ENCODE measurements around the gene BMS1. TPM values are rescaled to one million over a fixed set of nuclear protein-coding genes. Genes with fewer than 3 reads are reported as not detected.

BMS1 gene
- polyA plus RNA-seq, 1 of the 3 experiments (the other 2 are of a cell fraction): 4.9 TPM

DNA sequence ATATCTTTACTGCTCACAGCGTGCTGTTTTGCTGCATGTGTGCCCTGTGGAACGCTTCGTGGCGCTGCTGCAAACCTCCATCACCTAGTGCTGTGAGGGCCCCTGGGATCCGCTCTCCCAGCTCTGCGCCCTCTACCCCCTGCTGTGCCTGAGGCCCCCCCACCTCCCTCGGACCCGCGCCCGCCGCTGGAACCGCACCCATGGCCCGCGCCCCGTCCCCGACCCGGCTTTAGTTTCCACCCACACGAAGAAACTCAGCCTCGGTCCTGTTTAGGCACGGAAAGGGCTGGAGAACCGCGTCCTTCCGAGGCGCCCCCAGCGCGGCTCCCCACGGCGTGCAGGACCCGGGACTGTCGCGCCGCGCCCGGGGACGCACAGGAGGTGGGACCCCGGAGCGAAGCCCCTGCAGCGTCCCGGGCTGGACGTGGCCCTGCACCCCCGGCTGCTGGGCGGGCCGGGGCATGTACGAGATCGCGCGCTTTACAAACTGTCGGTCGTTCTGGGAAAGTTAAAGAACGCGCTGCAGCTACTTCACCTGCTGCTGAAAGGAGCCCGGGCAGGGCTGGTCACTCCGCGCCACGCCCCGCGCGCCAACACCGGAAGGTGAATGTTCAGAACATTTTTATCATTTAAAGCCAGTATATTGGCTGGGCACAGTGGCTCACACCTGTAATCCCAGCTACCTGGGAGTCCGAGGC lies 54.3 kb downstream of the BMS1 start:
- Histone ChIP-seq H3K9me2 (no peaks in the 10 kb centered on the region), H3K9ac (no peak overlapping the region)
- CTCF ChIA-PET: interaction anchor here (0.6 to 2.7 kb wide), 9 partner anchors 13 to 369 kb away, joined by 3 to 9 read pairs (median 3); no protein-coding TSS in a partner anchor
- peak; percentile 16; the same call in 1 of the 2 replicates for TF ChIP-seq SMC3 (IDR thresholded peaks at IDR 0.05; ENCODE audit: low read depth, low read length)
- no peak for TF ChIP-seq TCF12 (IDR thresholded peaks at IDR 0.05)
- no peak for TF ChIP-seq FOXM1 (IDR thresholded peaks at IDR 0.05; ENCODE audit: low read depth)
- no peak for TF ChIP-seq EZH2phosphoT487 (IDR thresholded peaks at IDR 0.05; ENCODE audit: borderline replicate concordance, low read depth)
- no peak for TF ChIP-seq RXRA (IDR thresholded peaks at IDR 0.05; ENCODE audit: borderline replicate concordance, low read depth)
- TF ChIP-seq, protein P1, sequence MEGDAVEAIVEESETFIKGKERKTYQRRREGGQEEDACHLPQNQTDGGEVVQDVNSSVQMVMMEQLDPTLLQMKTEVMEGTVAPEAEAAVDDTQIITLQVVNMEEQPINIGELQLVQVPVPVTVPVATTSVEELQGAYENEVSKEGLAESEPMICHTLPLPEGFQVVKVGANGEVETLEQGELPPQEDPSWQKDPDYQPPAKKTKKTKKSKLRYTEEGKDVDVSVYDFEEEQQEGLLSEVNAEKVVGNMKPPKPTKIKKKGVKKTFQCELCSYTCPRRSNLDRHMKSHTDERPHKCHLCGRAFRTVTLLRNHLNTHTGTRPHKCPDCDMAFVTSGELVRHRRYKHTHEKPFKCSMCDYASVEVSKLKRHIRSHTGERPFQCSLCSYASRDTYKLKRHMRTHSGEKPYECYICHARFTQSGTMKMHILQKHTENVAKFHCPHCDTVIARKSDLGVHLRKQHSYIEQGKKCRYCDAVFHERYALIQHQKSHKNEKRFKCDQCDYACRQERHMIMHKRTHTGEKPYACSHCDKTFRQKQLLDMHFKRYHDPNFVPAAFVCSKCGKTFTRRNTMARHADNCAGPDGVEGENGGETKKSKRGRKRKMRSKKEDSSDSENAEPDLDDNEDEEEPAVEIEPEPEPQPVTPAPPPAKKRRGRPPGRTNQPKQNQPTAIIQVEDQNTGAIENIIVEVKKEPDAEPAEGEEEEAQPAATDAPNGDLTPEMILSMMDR (IDR thresholded peaks at IDR 0.05): peak; percentile 13; the same call in 1 of the 2 replicates
- TF ChIP-seq MXI1 (IDR thresholded peaks at IDR 0.05; ENCODE audit: low read depth, low read length): peak; percentile 42; the same call in 1 of the 2 replicates
- no peak for TF ChIP-seq RCOR1 (IDR thresholded peaks at IDR 0.05; ENCODE audit: low read length)
- TF ChIP-seq RFX5 (IDR thresholded peaks at IDR 0.05; ENCODE audit: low read length): no peak
- TF ChIP-seq MEF2A (IDR thresholded peaks at IDR 0.05; ENCODE audit: borderline replicate concordance, low read depth): no peak
- TF ChIP-seq EP300 (IDR thresholded peaks at IDR 0.05; ENCODE audit: borderline replicate concordance in 1 of 2, low read depth in 1 of 2, low read length in 1 of 2): no peak
- TF ChIP-seq, protein P2, sequence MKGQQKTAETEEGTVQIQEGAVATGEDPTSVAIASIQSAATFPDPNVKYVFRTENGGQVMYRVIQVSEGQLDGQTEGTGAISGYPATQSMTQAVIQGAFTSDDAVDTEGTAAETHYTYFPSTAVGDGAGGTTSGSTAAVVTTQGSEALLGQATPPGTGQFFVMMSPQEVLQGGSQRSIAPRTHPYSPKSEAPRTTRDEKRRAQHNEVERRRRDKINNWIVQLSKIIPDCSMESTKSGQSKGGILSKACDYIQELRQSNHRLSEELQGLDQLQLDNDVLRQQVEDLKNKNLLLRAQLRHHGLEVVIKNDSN (IDR thresholded peaks at IDR 0.05; ENCODE audit: borderline replicate concordance, low read depth): no peak
- TF ChIP-seq GATA2 (CRISPR knock-in tag; IDR thresholded peaks at IDR 0.05): no peak
- TF ChIP-seq, protein P3, sequence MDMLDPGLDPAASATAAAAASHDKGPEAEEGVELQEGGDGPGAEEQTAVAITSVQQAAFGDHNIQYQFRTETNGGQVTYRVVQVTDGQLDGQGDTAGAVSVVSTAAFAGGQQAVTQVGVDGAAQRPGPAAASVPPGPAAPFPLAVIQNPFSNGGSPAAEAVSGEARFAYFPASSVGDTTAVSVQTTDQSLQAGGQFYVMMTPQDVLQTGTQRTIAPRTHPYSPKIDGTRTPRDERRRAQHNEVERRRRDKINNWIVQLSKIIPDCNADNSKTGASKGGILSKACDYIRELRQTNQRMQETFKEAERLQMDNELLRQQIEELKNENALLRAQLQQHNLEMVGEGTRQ (IDR thresholded peaks at IDR 0.05; ENCODE audit: borderline replicate concordance, low read depth, low read length): no peak
- TF ChIP-seq, protein P4, sequence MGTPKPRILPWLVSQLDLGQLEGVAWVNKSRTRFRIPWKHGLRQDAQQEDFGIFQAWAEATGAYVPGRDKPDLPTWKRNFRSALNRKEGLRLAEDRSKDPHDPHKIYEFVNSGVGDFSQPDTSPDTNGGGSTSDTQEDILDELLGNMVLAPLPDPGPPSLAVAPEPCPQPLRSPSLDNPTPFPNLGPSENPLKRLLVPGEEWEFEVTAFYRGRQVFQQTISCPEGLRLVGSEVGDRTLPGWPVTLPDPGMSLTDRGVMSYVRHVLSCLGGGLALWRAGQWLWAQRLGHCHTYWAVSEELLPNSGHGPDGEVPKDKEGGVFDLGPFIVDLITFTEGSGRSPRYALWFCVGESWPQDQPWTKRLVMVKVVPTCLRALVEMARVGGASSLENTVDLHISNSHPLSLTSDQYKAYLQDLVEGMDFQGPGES (IDR thresholded peaks at IDR 0.05; ENCODE audit: low read depth, low read length): no peak
- TF ChIP-seq, protein P5, sequence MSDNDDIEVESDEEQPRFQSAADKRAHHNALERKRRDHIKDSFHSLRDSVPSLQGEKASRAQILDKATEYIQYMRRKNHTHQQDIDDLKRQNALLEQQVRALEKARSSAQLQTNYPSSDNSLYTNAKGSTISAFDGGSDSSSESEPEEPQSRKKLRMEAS (IDR thresholded peaks at IDR 0.05; ENCODE audit: low read depth): no peak
- no peak for TF ChIP-seq NRF1 (IDR thresholded peaks at IDR 0.05; ENCODE audit: low read depth, low read length)
- no peak for TF ChIP-seq TAF1 (IDR thresholded peaks at IDR 0.05; ENCODE audit: borderline replicate concordance, low read depth, low read length)
- no peak for TF ChIP-seq SIN3A (IDR thresholded peaks at IDR 0.05; ENCODE audit: borderline replicate concordance, low read depth, low read length)
- TF ChIP-seq NFIC (IDR thresholded peaks at IDR 0.05; ENCODE audit: borderline replicate concordance): no peak
- TF ChIP-seq TEAD4 (IDR thresholded peaks at IDR 0.05; ENCODE audit: borderline replicate concordance, insufficient read depth): no peak
- TF ChIP-seq, protein P6, sequence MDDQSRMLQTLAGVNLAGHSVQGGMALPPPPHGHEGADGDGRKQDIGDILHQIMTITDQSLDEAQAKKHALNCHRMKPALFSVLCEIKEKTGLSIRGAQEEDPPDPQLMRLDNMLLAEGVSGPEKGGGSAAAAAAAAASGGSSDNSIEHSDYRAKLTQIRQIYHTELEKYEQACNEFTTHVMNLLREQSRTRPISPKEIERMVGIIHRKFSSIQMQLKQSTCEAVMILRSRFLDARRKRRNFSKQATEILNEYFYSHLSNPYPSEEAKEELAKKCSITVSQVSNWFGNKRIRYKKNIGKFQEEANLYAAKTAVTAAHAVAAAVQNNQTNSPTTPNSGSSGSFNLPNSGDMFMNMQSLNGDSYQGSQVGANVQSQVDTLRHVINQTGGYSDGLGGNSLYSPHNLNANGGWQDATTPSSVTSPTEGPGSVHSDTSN (IDR thresholded peaks at IDR 0.05): no peak
- TF ChIP-seq GABPA (IDR thresholded peaks at IDR 0.05; ENCODE audit: low read depth): no peak
- TF ChIP-seq, protein P7, sequence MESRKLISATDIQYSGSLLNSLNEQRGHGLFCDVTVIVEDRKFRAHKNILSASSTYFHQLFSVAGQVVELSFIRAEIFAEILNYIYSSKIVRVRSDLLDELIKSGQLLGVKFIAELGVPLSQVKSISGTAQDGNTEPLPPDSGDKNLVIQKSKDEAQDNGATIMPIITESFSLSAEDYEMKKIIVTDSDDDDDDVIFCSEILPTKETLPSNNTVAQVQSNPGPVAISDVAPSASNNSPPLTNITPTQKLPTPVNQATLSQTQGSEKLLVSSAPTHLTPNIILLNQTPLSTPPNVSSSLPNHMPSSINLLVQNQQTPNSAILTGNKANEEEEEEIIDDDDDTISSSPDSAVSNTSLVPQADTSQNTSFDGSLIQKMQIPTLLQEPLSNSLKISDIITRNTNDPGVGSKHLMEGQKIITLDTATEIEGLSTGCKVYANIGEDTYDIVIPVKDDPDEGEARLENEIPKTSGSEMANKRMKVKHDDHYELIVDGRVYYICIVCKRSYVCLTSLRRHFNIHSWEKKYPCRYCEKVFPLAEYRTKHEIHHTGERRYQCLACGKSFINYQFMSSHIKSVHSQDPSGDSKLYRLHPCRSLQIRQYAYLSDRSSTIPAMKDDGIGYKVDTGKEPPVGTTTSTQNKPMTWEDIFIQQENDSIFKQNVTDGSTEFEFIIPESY (IDR thresholded peaks at IDR 0.05; ENCODE audit: borderline replicate concordance, low read depth): no peak
- no peak for TF ChIP-seq FOSL2 (IDR thresholded peaks at IDR 0.05; ENCODE audit: borderline replicate concordance, low read depth)
- no peak for TF ChIP-seq ELF1 (IDR thresholded peaks at IDR 0.05)

More for the DNA sequence above, 54.3 kb downstream of the BMS1 start:
- H3F3A ChIP-seq (replicated peaks; ENCODE audit: insufficient read depth): peaks cover 5% of the 10 kb centered on the region
- H3K9me3 ChIP-seq: no peaks in the 10 kb centered on the region
- H3K27me3 ChIP-seq (ENCODE audit: insufficient read depth): no peaks in the 10 kb centered on the region
- H3K36me3 ChIP-seq (replicated peaks in 1 of 2; ENCODE audit: control insufficient read depth in 1 of 2, insufficient read depth in 2 of 2, low read length in 1 of 2): peaks cover under 1 to 5% of the 10 kb centered on the region in 2 experiments
- no peak overlapping the region for H3K27ac ChIP-seq (ENCODE audit: low read depth in 2 of 2, low read length in 1 of 2)
- DNase-seq: peak; percentile 82
- no peaks in the 10 kb centered on the region for H3K79me2 ChIP-seq (ENCODE audit: insufficient read depth)
- WGBS (ENCODE audit: low lambda C conversion rate): 14% methylated on average over 33 of the region's 60 CpGs
- H3K4me2 ChIP-seq: peak overlapping the region; percentile 78
- H2AFZ ChIP-seq (ENCODE audit: low read depth): no peak overlapping the region
- H3K4me1 ChIP-seq (ENCODE audit: control insufficient read depth in 1 of 2, insufficient read depth in 2 of 2, low read depth in 1 of 2, low read length in 1 of 2): no peaks in the 10 kb centered on the region
- H4K20me1 ChIP-seq (ENCODE audit: insufficient read depth): no peaks in the 10 kb centered on the region
- peak overlapping the region; percentile 50 to 53 for H3K4me3 ChIP-seq (ENCODE audit: low read depth in 2 of 2, low read length in 1 of 2)
- POLR2A ChIA-PET: no interaction called here
